Measurements from ENCODE around the gene ASPG. TPM values are rescaled to one million over a fixed set of nuclear protein-coding genes. Genes with fewer than 3 reads are reported as not detected.

Gene ASPG
- under 1 TPM in 1 of 2 donors, not detected in 1; 0.30 TPM for total RNA-seq

DNA sequence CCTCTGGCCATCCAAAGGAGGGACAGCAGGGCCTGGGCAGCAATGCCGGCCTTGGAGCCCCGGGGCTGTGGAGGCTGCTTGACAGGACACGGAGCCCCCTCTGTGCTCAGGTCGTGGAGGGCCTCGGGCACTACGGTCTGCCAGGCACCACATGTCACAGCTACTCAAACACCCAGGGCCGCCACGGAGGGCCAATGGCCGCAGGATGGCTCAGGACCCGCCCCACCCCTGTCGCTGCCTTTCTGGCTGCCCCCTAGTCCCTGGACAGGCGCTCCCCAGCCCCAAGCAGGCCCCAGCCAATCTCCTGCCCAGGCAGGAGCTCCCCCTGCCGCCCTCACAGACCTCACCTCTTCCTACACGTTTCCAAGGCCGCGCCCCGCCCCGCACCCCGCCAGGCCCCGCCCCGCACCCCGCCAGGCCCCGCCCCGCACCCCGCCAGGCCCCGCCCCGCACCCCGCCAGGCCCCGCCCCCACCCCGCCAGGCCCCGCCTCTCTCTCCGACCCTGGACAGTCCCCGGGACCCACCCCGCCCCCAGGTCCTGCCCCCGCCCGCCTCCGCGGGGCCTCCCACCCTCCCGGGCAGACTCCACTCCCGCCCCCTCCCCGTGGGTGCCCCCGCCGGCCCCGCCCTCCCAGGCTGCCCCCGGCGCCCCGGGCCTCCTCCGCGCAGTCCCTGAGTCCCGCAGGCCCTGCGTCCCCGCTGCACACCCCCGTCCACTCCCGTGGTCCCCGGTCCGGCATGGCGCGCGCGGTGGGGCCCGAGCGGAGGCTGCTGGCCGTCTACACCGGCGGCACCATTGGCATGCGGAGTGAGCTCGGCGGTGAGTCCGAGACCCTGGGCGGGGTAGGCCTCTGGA is at the start of gene ASPG:
TSS of gene ASPG (plus strand) at position 669 of the 857 bp plus-strand sequence. CDS start at position 740, 71 bp downstream.
- H3K4me3 Mint-ChIP-seq: peak within 1 kb of the TSS in 1 of 2 donors; percentile 29
- no peaks in the 10 kb centered on the region for H3K4me1 Mint-ChIP-seq (ENCODE audit: low read depth)
- no peaks in the 10 kb centered on the region for H3K9me3 Mint-ChIP-seq
- H3K27ac Mint-ChIP-seq: no peak within 1 kb of the TSS
- DNase-seq (peak; percentile 24 to 42), ATAC-seq (replicated peaks in 1 of 2) (peak; percentile 59 to 72)
- peaks cover 8% of the 10 kb centered on the region for H3K27me3 Mint-ChIP-seq (ENCODE audit: low read depth)
- H3K36me3 Mint-ChIP-seq (ENCODE audit: insufficient read depth in 2 of 2): no peaks in the 10 kb centered on the region

GRCh38 chr14:104036212-104036611 is 49.3 kb upstream of the ASPG start:
- peaks cover 17% of the 10 kb centered on the region for H3K27me3 Mint-ChIP-seq (ENCODE audit: low read depth)
- no peak overlapping the region for H3K27ac Mint-ChIP-seq
- no peaks in the 10 kb centered on the region for H3K36me3 Mint-ChIP-seq (ENCODE audit: insufficient read depth in 2 of 2)
- H3K4me3 Mint-ChIP-seq: no peak overlapping the region
- H3K9me3 Mint-ChIP-seq: no peaks in the 10 kb centered on the region
- ATAC-seq (replicated peaks in 1 of 2) (no peak), DNase-seq (no peak)
- no peaks in the 10 kb centered on the region for H3K4me1 Mint-ChIP-seq (ENCODE audit: low read depth)

DNA sequence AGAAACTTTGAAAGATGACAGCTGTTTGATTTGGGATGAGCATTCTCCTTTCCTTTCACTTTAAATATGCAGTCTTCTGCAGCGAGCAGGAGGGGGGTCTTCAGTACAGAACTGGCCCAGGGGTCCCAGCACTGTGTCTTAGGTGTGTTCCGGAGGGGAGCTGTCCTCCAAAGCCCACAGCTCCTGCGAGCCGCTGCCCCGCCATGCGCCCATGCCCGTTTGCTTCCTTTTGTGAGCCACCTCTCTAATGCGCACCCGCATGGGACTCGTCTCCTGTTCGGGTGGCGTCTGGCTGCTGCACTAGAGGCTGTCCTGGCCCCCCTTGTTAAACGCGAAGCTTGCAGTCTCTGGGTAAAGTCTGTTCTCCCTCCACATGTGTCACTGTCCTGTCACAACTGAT is 48.4 kb upstream of the ASPG start:
- Mint-ChIP-seq H3K27ac (no peak overlapping the region), H3K27me3 (ENCODE audit: low read depth) (peaks cover 17% of the 10 kb centered on the region), H3K36me3 (ENCODE audit: insufficient read depth in 2 of 2) (no peaks in the 10 kb centered on the region), H3K4me1 (ENCODE audit: low read depth) (no peaks in the 10 kb centered on the region), H3K4me3 (no peak overlapping the region), H3K9me3 (no peaks in the 10 kb centered on the region)
- ATAC-seq (replicated peaks in 1 of 2) (no peak), DNase-seq (no peak)

DNA sequence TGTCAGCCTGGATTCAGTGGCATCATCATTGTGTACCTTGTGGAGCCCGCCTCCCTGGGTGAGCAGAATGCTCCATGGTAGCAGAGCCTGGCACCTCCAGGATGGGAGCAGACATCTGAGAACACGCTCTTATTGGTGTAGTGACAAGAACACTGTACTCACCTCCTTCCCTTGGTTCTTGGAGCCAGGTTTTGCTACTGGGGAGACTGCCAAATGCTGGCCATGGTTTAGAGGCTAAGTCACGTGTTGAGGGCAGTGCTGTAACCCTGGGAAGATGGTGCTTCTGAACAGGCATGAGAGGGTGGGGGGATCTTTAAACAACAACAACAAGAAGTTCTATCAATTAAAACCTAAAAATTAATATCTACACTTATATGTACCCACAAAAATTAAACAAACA is 47.6 kb upstream of the ASPG start:
- H3K4me1 Mint-ChIP-seq (ENCODE audit: low read depth): no peaks in the 10 kb centered on the region
- peaks cover 17% of the 10 kb centered on the region for H3K27me3 Mint-ChIP-seq (ENCODE audit: low read depth)
- ATAC-seq (replicated peaks in 1 of 2) (no peak), DNase-seq (no peak)
- H3K36me3 Mint-ChIP-seq (ENCODE audit: insufficient read depth in 2 of 2): no peaks in the 10 kb centered on the region
- H3K9me3 Mint-ChIP-seq: no peaks in the 10 kb centered on the region
- H3K4me3 Mint-ChIP-seq: no peak overlapping the region
- H3K27ac Mint-ChIP-seq: no peak overlapping the region

- Mint-ChIP-seq H3K4me3 (no peak overlapping the region), H3K9me3 (no peaks in the 10 kb centered on the region), H3K27me3 (ENCODE audit: low read depth) (peaks cover 17% of the 10 kb centered on the region), H3K36me3 (ENCODE audit: insufficient read depth in 2 of 2) (no peaks in the 10 kb centered on the region), H3K27ac (no peak overlapping the region), H3K4me1 (ENCODE audit: low read depth) (no peaks in the 10 kb centered on the region)
- ATAC-seq (replicated peaks in 1 of 2) (no peak), DNase-seq (no peak)
Measured at GRCh38 chr14:104039214-104039613, 46.3 kb upstream of the ASPG start.

GRCh38 chr14:104040539-104040938 is 45.0 kb upstream of the ASPG start:
- ATAC-seq (replicated peaks in 1 of 2) (no peak), DNase-seq (no peak)
- H3K4me1 Mint-ChIP-seq (ENCODE audit: low read depth): no peaks in the 10 kb centered on the region
- H3K27me3 Mint-ChIP-seq (ENCODE audit: low read depth): peaks cover 17% of the 10 kb centered on the region
- H3K9me3 Mint-ChIP-seq: no peaks in the 10 kb centered on the region
- no peaks in the 10 kb centered on the region for H3K36me3 Mint-ChIP-seq (ENCODE audit: insufficient read depth in 2 of 2)
- no peak overlapping the region for H3K4me3 Mint-ChIP-seq
- H3K27ac Mint-ChIP-seq: no peak overlapping the region

- H3K27me3 Mint-ChIP-seq (ENCODE audit: low read depth): peaks cover 17% of the 10 kb centered on the region
- H3K9me3 Mint-ChIP-seq: no peaks in the 10 kb centered on the region
- no peak for ATAC-seq (replicated peaks in 1 of 2)
- no peaks in the 10 kb centered on the region for H3K36me3 Mint-ChIP-seq (ENCODE audit: insufficient read depth in 2 of 2)
- no peak for DNase-seq
- H3K4me3 Mint-ChIP-seq: no peak overlapping the region
- H3K4me1 Mint-ChIP-seq (ENCODE audit: low read depth): no peaks in the 10 kb centered on the region
- H3K27ac Mint-ChIP-seq: no peak overlapping the region
Measured at GRCh38 chr14:104041430-104042104, 43.9 kb upstream of the ASPG start.

- H3K4me1 Mint-ChIP-seq (ENCODE audit: low read depth): no peaks in the 10 kb centered on the region
- H3K4me3 Mint-ChIP-seq: no peak overlapping the region
- no peak for DNase-seq
- no peaks in the 10 kb centered on the region for H3K36me3 Mint-ChIP-seq (ENCODE audit: insufficient read depth in 2 of 2)
- no peaks in the 10 kb centered on the region for H3K9me3 Mint-ChIP-seq
- peaks cover 12% of the 10 kb centered on the region for H3K27me3 Mint-ChIP-seq (ENCODE audit: low read depth)
- no peak overlapping the region for H3K27ac Mint-ChIP-seq
- ATAC-seq (replicated peaks in 1 of 2): no peak
Measured at GRCh38 chr14:104044016-104044415, 41.5 kb upstream of the ASPG start.

- Mint-ChIP-seq H3K27ac (no peak overlapping the region), H3K4me3 (no peak overlapping the region), H3K4me1 (ENCODE audit: low read depth) (no peaks in the 10 kb centered on the region), H3K9me3 (no peaks in the 10 kb centered on the region), H3K27me3 (ENCODE audit: low read depth) (peaks cover 3% of the 10 kb centered on the region), H3K36me3 (ENCODE audit: insufficient read depth in 2 of 2) (no peaks in the 10 kb centered on the region)
- ATAC-seq (replicated peaks in 1 of 2) (no peak), DNase-seq (no peak)
Measured at GRCh38 chr14:104047761-104048160, 37.7 kb upstream of the ASPG start.

DNA sequence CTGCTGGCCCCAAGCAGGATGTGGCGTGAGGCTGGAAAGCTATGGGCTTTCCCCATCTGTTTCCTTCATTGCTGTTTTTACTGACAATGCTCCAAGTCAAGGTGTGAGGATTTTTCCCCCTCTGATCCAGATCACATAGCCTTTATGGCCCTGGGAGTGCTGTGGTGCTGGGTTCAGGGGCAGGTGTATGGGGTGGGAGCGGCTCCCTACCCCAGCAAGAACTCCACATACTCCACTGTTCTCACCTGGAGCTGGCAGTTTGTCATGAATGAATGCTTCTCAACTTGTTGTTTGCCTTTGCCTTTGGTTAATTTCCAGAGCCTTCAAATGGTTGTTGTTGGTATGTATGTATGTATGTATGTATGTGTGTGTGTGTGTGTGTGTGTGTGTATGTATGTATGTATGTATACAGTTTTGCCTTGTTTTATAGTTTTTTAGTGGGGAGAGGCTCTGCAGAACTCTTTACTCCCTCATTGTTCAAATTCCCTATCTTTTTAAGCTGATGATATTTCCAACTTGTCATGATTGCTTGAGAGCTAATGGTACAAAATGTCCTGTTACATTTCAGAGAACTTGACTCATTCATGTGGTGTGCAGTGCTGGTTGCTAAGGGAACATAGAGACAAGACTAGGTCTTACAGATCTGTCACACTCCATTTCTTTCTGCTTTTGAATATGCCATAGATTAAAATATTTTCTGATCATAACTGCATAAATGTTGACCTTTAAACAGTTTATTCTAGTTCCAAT is 36.6 kb upstream of the ASPG start:
- H3K27ac Mint-ChIP-seq: no peak overlapping the region
- H3K4me3 Mint-ChIP-seq: no peak overlapping the region

GRCh38 chr14:104049576-104050240 is 35.8 kb upstream of the ASPG start:
- DNase-seq (no peak), ATAC-seq (replicated peaks in 1 of 2) (no peak)
- no peaks in the 10 kb centered on the region for H3K4me1 Mint-ChIP-seq (ENCODE audit: low read depth)
- no peaks in the 10 kb centered on the region for H3K36me3 Mint-ChIP-seq (ENCODE audit: insufficient read depth in 2 of 2)
- H3K9me3 Mint-ChIP-seq: no peaks in the 10 kb centered on the region
- H3K27ac Mint-ChIP-seq: no peak overlapping the region
- no peak overlapping the region for H3K4me3 Mint-ChIP-seq
- H3K27me3 Mint-ChIP-seq (ENCODE audit: low read depth): peaks cover 13% of the 10 kb centered on the region

More for the DNA sequence above, 36.6 kb upstream of the ASPG start:
- peaks cover 6% of the 10 kb centered on the region for H3K27me3 Mint-ChIP-seq (ENCODE audit: low read depth)
- no peaks in the 10 kb centered on the region for H3K36me3 Mint-ChIP-seq (ENCODE audit: insufficient read depth in 2 of 2)
- DNase-seq (no peak), ATAC-seq (replicated peaks in 1 of 2) (no peak)
- no peaks in the 10 kb centered on the region for H3K9me3 Mint-ChIP-seq
- H3K4me1 Mint-ChIP-seq (ENCODE audit: low read depth): no peaks in the 10 kb centered on the region

GRCh38 chr14:104051092-104051813 is 34.2 kb upstream of the ASPG start:
- DNase-seq (no peak), ATAC-seq (replicated peaks in 1 of 2) (no peak)
- Mint-ChIP-seq H3K27me3 (ENCODE audit: low read depth) (peaks cover 18% of the 10 kb centered on the region), H3K27ac (no peak overlapping the region), H3K9me3 (no peaks in the 10 kb centered on the region), H3K36me3 (ENCODE audit: insufficient read depth in 2 of 2) (no peaks in the 10 kb centered on the region), H3K4me1 (ENCODE audit: low read depth) (no peaks in the 10 kb centered on the region), H3K4me3 (no peak overlapping the region)

All from activated T-cell treated with anti-CD3 and anti-CD28 coated beads, Interleukin-2, amount 50 U/mL, for 72 hours (primary cell).